K562 (cell line): ENCODE measurements around the gene RHEBL1. TPM values are rescaled to one million over a fixed set of nuclear protein-coding genes. Genes with fewer than 3 reads are reported as not detected.

Source experiments
- ATAC-seq: fragments of 200-7000 bp; cut with Tn5 transposase; 3 replicates; pipeline ENCODE4 v1.9.1; 2020; ENCODE audit warnings: moderate library complexity
- BruUV-seq: library from RNA; stranded (reverse); fragments of 400-500 nt; replicated peaks from 2 replicates; lab custom pipeline; 2021; lab: Mats Ljungman, UMichigan
- CTCF ChIA-PET: fragments of 300-600 bp; formaldehyde crosslinking; extraction: SDS; loops from one replicate; lab custom pipeline; 2021; ENCODE audit warnings: low intra/inter-chr PET ratio; lab: Yijun Ruan, JAX
- POLR2A ChIA-PET: fragments of 300-600, 350-650 bp; sonication (Branson Sonifier 250); formaldehyde crosslinking; extraction: SDS; loops from one replicate; lab custom pipeline; 2021; ENCODE audit warnings: antibody characterized with exemption, inconsistent platforms; lab: Yijun Ruan, JAX
- DNase-seq, 4 experiments: peaks; one replicate each; pipeline versions ENCODE4 v3.0.0 to v3.0.0-alpha.2; 2011 to 2018; ENCODE audit warnings: low spot score in 3 of 4, mixed read lengths in 3 of 4; ENCODE audit errors: extremely low read depth in 1 of 4
- FAIRE-seq: peaks from 2 replicates; lab custom pipeline; 2011; peaks lifted over from hg19 to GRCh38; lab: Jason Lieb, UNC
- H2AFZ ChIP-seq: 2 replicates; pipeline ENCODE4 v1.6.0; 2011; ENCODE audit warnings: low read depth, low read length, control low read depth, inconsistent platforms
- H3K27ac ChIP-seq: fragments of 200-600 bp; 3 replicates; pipeline ENCODE4 v1.8.0; 2011; ENCODE audit warnings: low read depth, mild to moderate bottlenecking, control low read depth, inconsistent platforms, low read length, moderate library complexity, mixed read lengths; ENCODE audit errors: extremely low read depth
- H3K27me3 ChIP-seq, 2 experiments: fragments of 300-600 bp in 1 of 2; 2 replicates in 1 of 2; 3 replicates in 1 of 2; pipeline versions ENCODE4 v1.6.0 to v1.8.0; 2011; ENCODE audit warnings: inconsistent platforms in 2 of 2, low read length in 2 of 2, mild to moderate bottlenecking in 1 of 2, mixed read lengths in 1 of 2, moderate library complexity in 1 of 2; ENCODE audit not compliant: control insufficient read depth in 2 of 2, insufficient read depth in 2 of 2
- H3K36me3 ChIP-seq: fragments of 300-600 bp; 3 replicates; pipeline ENCODE4 v1.8.0; 2011; ENCODE audit warnings: mild to moderate bottlenecking, low read length, inconsistent platforms; ENCODE audit not compliant: control insufficient read depth, insufficient read depth
- H3K4me1 ChIP-seq, 2 experiments: fragments of 200-600 bp in 1 of 2; replicated peaks in 1 of 2; 2 replicates in 1 of 2; 3 replicates in 1 of 2; pipeline versions ENCODE4 v1.5.1 to v1.8.0; 2011; ENCODE audit warnings: inconsistent platforms in 2 of 2, low read length in 2 of 2, mild to moderate bottlenecking in 1 of 2, mixed read lengths in 1 of 2, moderate library complexity in 1 of 2; ENCODE audit not compliant: control insufficient read depth in 2 of 2, insufficient read depth in 2 of 2
- H3K4me2 ChIP-seq: 2 replicates; pipeline ENCODE4 v1.6.1; 2011; ENCODE audit warnings: low read length, control low read depth, inconsistent platforms, mixed read lengths; ENCODE audit not compliant: insufficient read depth
- H3K4me3 ChIP-seq: fragments of 200-600 bp; sonication (generic), shearing (Covaris generic); 2 replicates; pipeline ENCODE4 v1.5.1; 2016; ENCODE audit warnings: control low read depth, inconsistent platforms
- H3K79me2 ChIP-seq: fragments of 200-600 bp; 3 replicates; pipeline ENCODE4 v1.8.0; 2011; ENCODE audit warnings: low read length, inconsistent platforms; ENCODE audit not compliant: control insufficient read depth, insufficient read depth
- H3K9ac ChIP-seq, 2 experiments: 2 replicates each; pipeline versions ENCODE4 v1.6.0 to v1.6.1; 2011; ENCODE audit warnings: low read depth in 2 of 2, low read length in 2 of 2, control low read depth in 1 of 2, inconsistent platforms in 1 of 2, mild to moderate bottlenecking in 1 of 2, mixed read lengths in 1 of 2; ENCODE audit not compliant: insufficient read depth in 1 of 2
- H3K9me1 ChIP-seq: one replicate; pipeline ENCODE4 v1.6.0; 2011; ENCODE audit warnings: inconsistent platforms, mild to moderate bottlenecking, low read length, moderate library complexity; ENCODE audit not compliant: control insufficient read depth, insufficient read depth
- H3K9me3 ChIP-seq: replicated peaks from 2 replicates; pipeline ENCODE4 v1.5.1; 2011; ENCODE audit warnings: low read depth, low read length, inconsistent platforms; ENCODE audit not compliant: control insufficient read depth, insufficient read depth
- H4K20me1 ChIP-seq: replicated peaks from 2 replicates; pipeline ENCODE4 v1.6.1; 2011; ENCODE audit warnings: low read length, inconsistent platforms, mixed read lengths; ENCODE audit not compliant: control insufficient read depth, insufficient read depth
- CBFA2T3 ChIP-seq: fragments of 450-650 bp; IDR thresholded peaks from 2 replicates; pipeline ENCODE4 v1.6.1; 2017
- CHD4 ChIP-seq: fragments of 200-600 bp; sonication (generic); IDR thresholded peaks from 3 replicates; pipeline ENCODE4 v1.6.1; 2012; ENCODE audit warnings: low read depth, mild to moderate bottlenecking, mixed read lengths, low read length, inconsistent platforms; ENCODE audit not compliant: insufficient read depth, insufficient replicate concordance, poor library complexity, severe bottlenecking
- ELK3 ChIP-seq: fragments of 450-650 bp; formaldehyde crosslinking; IDR thresholded peaks from 2 replicates; pipeline ENCODE4 v1.4.0; 2020; ENCODE audit warnings: mild to moderate bottlenecking
- FOXP1 ChIP-seq: sonication (generic); formaldehyde crosslinking; IDR thresholded peaks from 2 replicates; pipeline ENCODE4 v1.8.0; 2022; ENCODE audit warnings: mild to moderate bottlenecking, missing genetic modification reagents
- HDAC6 ChIP-seq: IDR thresholded peaks from 2 replicates; pipeline ENCODE4 v1.6.1; 2012; ENCODE audit warnings: low read depth, mild to moderate bottlenecking, control low read depth, inconsistent platforms, low read length, moderate library complexity
- NR2C2 ChIP-seq, 2 experiments: fragments of 200-800 bp in 1 of 2; sonication (Bioruptor generic) in 1 of 2; sonication (generic) in 1 of 2; formaldehyde crosslinking in 1 of 2; IDR thresholded peaks; 2 replicates each; pipeline versions ENCODE4 v1.6.1 to v1.8.0; 2016 to 2022; ENCODE audit warnings: mild to moderate bottlenecking in 1 of 2, missing compliant biosample characterization in 1 of 2, missing genetic modification characterization in 1 of 2, missing genetic modification reagents in 1 of 2
- RBFOX2 ChIP-seq: fragments of 200-400 bp; formaldehyde crosslinking; IDR thresholded peaks from 2 replicates; pipeline ENCODE4 v1.6.1; 2017; ENCODE audit warnings: low read depth, mild to moderate bottlenecking, low read length, moderate library complexity
- SP2 ChIP-seq: IDR thresholded peaks from 2 replicates; pipeline ENCODE4 v1.6.1; 2011; ENCODE audit warnings: mild to moderate bottlenecking, low read depth, low read length, moderate library complexity; ENCODE audit not compliant: poor library complexity, severe bottlenecking; ENCODE audit errors: extremely low read depth
- SUPT5H ChIP-seq: fragments of 450-650 bp; IDR thresholded peaks from 2 replicates; pipeline ENCODE4 v1.6.1; 2016
- ZBTB49 ChIP-seq: sonication (generic); formaldehyde crosslinking; IDR thresholded peaks from 2 replicates; pipeline ENCODE4 v1.8.0; 2022; ENCODE audit warnings: missing genetic modification reagents, mild to moderate bottlenecking, borderline replicate concordance
- ZFP1 ChIP-seq: fragments of 450-650 bp; formaldehyde crosslinking; IDR thresholded peaks from 2 replicates; pipeline ENCODE4 v1.4.0; 2020; ENCODE audit warnings: mild to moderate bottlenecking, mixed read lengths
- ZKSCAN8 ChIP-seq: fragments of 200-800 bp; sonication (Bioruptor generic); IDR thresholded peaks from 2 replicates; pipeline ENCODE4 v1.6.1; 2016; ENCODE audit warnings: missing genetic modification characterization, missing compliant biosample characterization
- ZNF175 ChIP-seq: fragments of 200-800 bp; sonication (Bioruptor generic); IDR thresholded peaks from 2 replicates; pipeline ENCODE4 v1.6.1; 2016; ENCODE audit warnings: low read depth, mild to moderate bottlenecking, missing genetic modification characterization, missing compliant biosample characterization
- ZNF699 ChIP-seq: fragments of 250-450 bp; sonication (Bioruptor Pico); IDR thresholded peaks from 2 replicates; pipeline ENCODE4 v1.8.0; 2021; ENCODE audit warnings: mild to moderate bottlenecking, moderate library complexity; ENCODE audit not compliant: insufficient replicate concordance
- WGBS: fragments of 100-300 bp; shearing (Covaris generic); methylation state at CpG from one replicate; pipeline ENCODE4 v1.1.6; 2016; ENCODE audit warnings: low coverage, mixed read lengths; ENCODE audit not compliant: insufficient coverage; ENCODE audit errors: missing lambda C conversion rate; 5-methylcytosine and 5-hydroxymethylcytosine counted together
- in situ Hi-C: fragments of 300-500 bp; cut with MboI; formaldehyde crosslinking; loops from 4 replicates; pipeline ENCODE4 v1.15.0; 2018; ENCODE audit warnings: inconsistent platforms, mixed read lengths
- intact Hi-C: fragments of 100-400 bp; cut with micrococcal nuclease; formaldehyde crosslinking; loops from 2 replicates; pipeline ENCODE4 v1.14.2; 2022
- polyA plus RNA-seq, 8 experiments: library from polyadenylated mRNA; depleted of rRNA in 4 of 8; stranded (reverse) in 5 of 8; unstranded in 3 of 8; fragments of >200 nt; fragmentation: Nextera tagmentation in 2 of 8; fragmentation: Illumina TruSeq in 1 of 8; extraction: Ambion mirVana in 2 of 8; extraction: Trizol in 1 of 8; gene quantifications; 2 replicates each; pipeline versions ENCODE4 v1.2.1 to v1.2.3, GENCODE V29; 2011 to 2014; ENCODE audit warnings: inconsistent platforms in 1 of 8, missing spikeins in 1 of 8
- total RNA-seq, 7 experiments: library from RNA; depleted of rRNA in 6 of 7; stranded (reverse); fragments of >200 nt in 6 of 7; fragmentation: Illumina TruSeq in 2 of 7; extraction: Trizol in 2 of 7; gene quantifications; 2 replicates each; pipeline versions ENCODE4 v1.2.1 to v1.2.3, GENCODE V29; 2011 to 2021; ENCODE audit warnings: low replicate concordance in 1 of 7
- TF ChIP-seq, protein P1 (sequence below): fragments of 450-650 bp; formaldehyde crosslinking; IDR thresholded peaks from 2 replicates; pipeline ENCODE4 v1.4.0; 2022; ENCODE audit warnings: mild to moderate bottlenecking, moderate library complexity

The RHEBL1 gene
- total and polyA plus RNA-seq, 9 of the 15 experiments (the other 6 are each of a cell fraction or from before 2014, with no cell fraction given): 4.3 to 36.1 (median 8.2) TPM

- TF ChIP-seq CHD4: no peak
- TF ChIP-seq ZNF699: no peak
- no peak for TF ChIP-seq ZFP1 (CRISPR knock-in tag)
- TF ChIP-seq FOXP1 (CRISPR knock-in tag): no peak
- TF ChIP-seq SUPT5H: peak; percentile 30; the same call in 1 of the 2 replicates
Measured at GRCh38 chr12:49019443-49020324, 50.1 kb downstream of the RHEBL1 start (continued).

DNA sequence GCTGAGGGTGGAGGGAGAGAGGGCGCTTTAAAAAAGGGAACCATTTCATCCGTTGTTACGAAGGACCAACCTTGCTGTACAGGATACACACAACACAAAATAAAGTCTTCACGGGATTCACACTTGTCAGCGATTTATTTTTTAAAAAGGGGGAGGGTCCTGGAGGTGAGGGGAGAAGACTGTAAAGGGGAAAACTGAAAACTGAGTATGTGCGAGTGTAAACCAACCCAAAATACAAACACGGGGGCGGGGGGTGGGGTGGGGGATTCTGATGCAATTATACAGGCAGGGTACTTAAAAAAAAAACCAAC, 50.7 kb downstream of the RHEBL1 start:
- DNase-seq (no peak), FAIRE-seq (no peak), ATAC-seq (peak; percentile 12)
- Histone ChIP-seq H3K9me3 (no peaks in the 10 kb centered on the region), H3K79me2 (peaks cover 30% of the 10 kb centered on the region), H3K36me3 (peaks cover 51% of the 10 kb centered on the region), H3K9me1 (no peaks in the 10 kb centered on the region), H3K9ac (peak overlapping the region; percentile 93 to 99), H4K20me1 (0 out of 2 replicates have a peak, but pooled peaks cover 3% of the 10 kb centered on the region), H3K27me3 (no peaks in the 10 kb centered on the region), H3K4me3 (peak overlapping the region; percentile 69), H3K4me2 (peak overlapping the region; percentile 86), H3K27ac (peak overlapping the region; percentile 99), H3K4me1 (peaks cover 38 to 48% of the 10 kb centered on the region in 2 experiments), H2AFZ (peak overlapping the region; percentile 78)
- TSS peak; percentile 94 for BruUV-seq
- CTCF ChIA-PET: interaction anchor here (0.5 to 0.6 kb wide), 2 partner anchors 22 to 128 kb away, joined by 3 to 5 read pairs; no protein-coding TSS in a partner anchor
- POLR2A ChIA-PET: interaction anchor here (1.1 to 6.8 kb wide), 4 partner anchors 9 to 23 kb away, joined by 5 to 78 read pairs (median 6); partner anchors contain the start of gene DDN
- in situ Hi-C loops (no loop called here), intact Hi-C loops (loop anchor here (2.0 kb wide), 1 partner anchor 22 kb away; no protein-coding TSS in a partner anchor)
- WGBS: under 1% methylated on average over 8 of the region's 8 CpGs
- peak; percentile 98 for TF ChIP-seq ZNF175 (CRISPR knock-in tag)
- TF ChIP-seq, protein P1, sequence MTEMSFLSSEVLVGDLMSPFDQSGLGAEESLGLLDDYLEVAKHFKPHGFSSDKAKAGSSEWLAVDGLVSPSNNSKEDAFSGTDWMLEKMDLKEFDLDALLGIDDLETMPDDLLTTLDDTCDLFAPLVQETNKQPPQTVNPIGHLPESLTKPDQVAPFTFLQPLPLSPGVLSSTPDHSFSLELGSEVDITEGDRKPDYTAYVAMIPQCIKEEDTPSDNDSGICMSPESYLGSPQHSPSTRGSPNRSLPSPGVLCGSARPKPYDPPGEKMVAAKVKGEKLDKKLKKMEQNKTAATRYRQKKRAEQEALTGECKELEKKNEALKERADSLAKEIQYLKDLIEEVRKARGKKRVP (CRISPR knock-in tag): no peak
- TF ChIP-seq HDAC6: no peak
- TF ChIP-seq ZBTB49 (CRISPR knock-in tag): no peak
- no peak for TF ChIP-seq CBFA2T3
- TF ChIP-seq SP2: no peak
- TF ChIP-seq RBFOX2: no peak
- TF ChIP-seq ELK3 (CRISPR knock-in tag): no peak
- TF ChIP-seq ZKSCAN8 (CRISPR knock-in tag): no peak
- no peak for TF ChIP-seq NR2C2 (CRISPR knock-in tag; IDR thresholded peaks at IDR 0.05)
- TF ChIP-seq NR2C2 (tag; IDR thresholded peaks at IDR 0.05): 0 out of 2 replicates have a peak, but pooled peaks have one; percentile 2
